K562 (cell line): ENCODE results near the gene RUVBL2. TPM values are rescaled to one million over a fixed set of nuclear protein-coding genes. Genes with fewer than 3 reads are reported as not detected.

Experiments
- BRD4 ChIP-seq: fragments of 200-600 bp; sonication (generic); IDR thresholded peaks from 2 replicates; pipeline ENCODE4 v1.6.1; 2017; ENCODE audit warnings: inconsistent platforms
- ELK3 ChIP-seq: fragments of 450-650 bp; formaldehyde crosslinking; IDR thresholded peaks from 2 replicates; pipeline ENCODE4 v1.4.0; 2020; ENCODE audit warnings: mild to moderate bottlenecking
- GATA2 ChIP-seq: sonication (generic); formaldehyde crosslinking; IDR thresholded peaks from 2 replicates; pipeline ENCODE4 v1.4.0; 2020; ENCODE audit warnings: mild to moderate bottlenecking, missing genetic modification reagents
- HLTF ChIP-seq: fragments of 450-650 bp; IDR thresholded peaks from 2 replicates; pipeline ENCODE4 v1.6.1; 2016
- HNRNPK ChIP-seq: fragments of 200-400 bp; formaldehyde crosslinking; IDR thresholded peaks from one replicate; pipeline ENCODE4 v1.6.1; 2018; ENCODE audit warnings: mild to moderate bottlenecking, low read depth, low read length; ENCODE audit not compliant: poor library complexity, severe bottlenecking
- HSF4 ChIP-seq: fragments of 250-450 bp; sonication (Bioruptor Pico); IDR thresholded peaks from 2 replicates; pipeline ENCODE4 v2.1.2; 2022; ENCODE audit warnings: mild to moderate bottlenecking, moderate library complexity, borderline replicate concordance
- NBN ChIP-seq: fragments of 450-650 bp; IDR thresholded peaks from 2 replicates; pipeline ENCODE4 v1.6.1; 2016; ENCODE audit warnings: low read depth, mild to moderate bottlenecking
- NR4A1 ChIP-seq, 2 experiments: fragments of 250-450 bp in 1 of 2; fragments of 450-650 bp in 1 of 2; sonication (Bioruptor Pico) in 1 of 2; IDR thresholded peaks; 2 replicates each; pipeline versions ENCODE4 v1.4.0 to v1.6.1; 2016 to 2020; ENCODE audit warnings: mild to moderate bottlenecking in 2 of 2, missing compliant biosample characterization in 1 of 2, missing genetic modification characterization in 1 of 2, moderate library complexity in 1 of 2
- RBM15 ChIP-seq: fragments of 200-400 bp; formaldehyde crosslinking; IDR thresholded peaks from 2 replicates; pipeline ENCODE4 v1.6.1; 2018; ENCODE audit warnings: mild to moderate bottlenecking, low read length, moderate library complexity; ENCODE audit not compliant: insufficient read depth
- SMARCE1 ChIP-seq: fragments of 450-650 bp; IDR thresholded peaks from 2 replicates; pipeline ENCODE4 v1.7.1; 2016; ENCODE audit warnings: mild to moderate bottlenecking
- TGIF2 ChIP-seq: sonication (generic); formaldehyde crosslinking; IDR thresholded peaks from 2 replicates; pipeline ENCODE4 v1.8.1; 2022; ENCODE audit warnings: mild to moderate bottlenecking, missing genetic modification reagents, moderate library complexity
- ZKSCAN8 ChIP-seq: fragments of 200-800 bp; sonication (Bioruptor generic); IDR thresholded peaks from 2 replicates; pipeline ENCODE4 v1.6.1; 2016; ENCODE audit warnings: missing genetic modification characterization, missing compliant biosample characterization
- ZNF175 ChIP-seq: fragments of 200-800 bp; sonication (Bioruptor generic); IDR thresholded peaks from 2 replicates; pipeline ENCODE4 v1.6.1; 2016; ENCODE audit warnings: low read depth, mild to moderate bottlenecking, missing genetic modification characterization, missing compliant biosample characterization
- ZNF277 ChIP-seq: fragments of 250-450 bp; sonication (Bioruptor Pico); IDR thresholded peaks from 2 replicates; pipeline ENCODE4 v1.8.0; 2022; ENCODE audit warnings: inconsistent platforms, mild to moderate bottlenecking, moderate library complexity, borderline replicate concordance
- ZNF444 ChIP-seq: fragments of 250-450 bp; sonication (Bioruptor Pico); IDR thresholded peaks from 2 replicates; pipeline ENCODE4 v1.4.0; 2020; ENCODE audit warnings: mild to moderate bottlenecking, moderate library complexity
- ZNF507 ChIP-seq: conservative IDR thresholded peaks from 2 replicates; pipeline ENCODE4 v1.6.1; 2017; ENCODE audit warnings: missing genetic modification characterization, missing compliant biosample characterization
- ZNF512 ChIP-seq: IDR thresholded peaks from 2 replicates; pipeline ENCODE4 v1.6.1; 2016; ENCODE audit warnings: missing genetic modification characterization, missing compliant biosample characterization
- ZNF707 ChIP-seq: fragments of 250-450 bp; sonication (Bioruptor Pico); conservative IDR thresholded peaks from 2 replicates; pipeline ENCODE4 v1.8.0; 2022; ENCODE audit warnings: inconsistent platforms, mild to moderate bottlenecking, moderate library complexity
- polyA plus RNA-seq, 8 experiments: library from polyadenylated mRNA; depleted of rRNA in 4 of 8; stranded (reverse) in 5 of 8; unstranded in 3 of 8; fragments of >200 nt; fragmentation: Nextera tagmentation in 2 of 8; fragmentation: Illumina TruSeq in 1 of 8; extraction: Ambion mirVana in 2 of 8; extraction: Trizol in 1 of 8; gene quantifications; 2 replicates each; pipeline versions ENCODE4 v1.2.1 to v1.2.3, GENCODE V29; 2011 to 2014; ENCODE audit warnings: inconsistent platforms in 1 of 8, missing spikeins in 1 of 8
- total RNA-seq, 7 experiments: library from RNA; depleted of rRNA in 6 of 7; stranded (reverse); fragments of >200 nt in 6 of 7; fragmentation: Illumina TruSeq in 2 of 7; extraction: Trizol in 2 of 7; gene quantifications; 2 replicates each; pipeline versions ENCODE4 v1.2.1 to v1.2.3, GENCODE V29; 2011 to 2021; ENCODE audit warnings: low replicate concordance in 1 of 7
- TF ChIP-seq, protein P1 (sequence below): fragments of 250-450 bp; sonication (Bioruptor Pico); IDR thresholded peaks from 2 replicates; pipeline ENCODE4 v1.5.0; 2021

RUVBL2 gene
- total and polyA plus RNA-seq, 9 of the 15 experiments (the other 6 are each of a cell fraction or from before 2014, with no cell fraction given), result 71.4 to 453 (median 237) TPM

GRCh38 chr19:48967346-48968178 is 26.1 kb upstream of the RUVBL2 start (continued):
- TF ChIP-seq HSF4 (CRISPR knock-in tag) (no peak; the same call in 1 of the 2 replicates), ELK3 (no peak), NBN (peak; percentile 24; the same call in 1 of the 2 replicates), ZNF512 (no peak), RBM15 (no peak), ZKSCAN8 (CRISPR knock-in tag) (no peak), BRD4 (no peak), ZNF444 (CRISPR knock-in tag) (peak; percentile 81), HLTF (no peak), TGIF2 (CRISPR knock-in tag) (no peak), ZNF507 (tag) (no peak), ZNF707 (no peak), GATA2 (CRISPR knock-in tag) (no peak), ZNF175 (CRISPR knock-in tag) (no peak), ZNF277 (CRISPR knock-in tag) (no peak), HNRNPK (no peak), SMARCE1 (no peak), NR4A1 (CRISPR knock-in tag; IDR thresholded peaks at IDR 0.05) (no peak), NR4A1 (tag; IDR thresholded peaks at IDR 0.05) (0 out of 2 replicates have a peak, but pooled peaks have one; percentile 58)
- TF ChIP-seq, protein P1, sequence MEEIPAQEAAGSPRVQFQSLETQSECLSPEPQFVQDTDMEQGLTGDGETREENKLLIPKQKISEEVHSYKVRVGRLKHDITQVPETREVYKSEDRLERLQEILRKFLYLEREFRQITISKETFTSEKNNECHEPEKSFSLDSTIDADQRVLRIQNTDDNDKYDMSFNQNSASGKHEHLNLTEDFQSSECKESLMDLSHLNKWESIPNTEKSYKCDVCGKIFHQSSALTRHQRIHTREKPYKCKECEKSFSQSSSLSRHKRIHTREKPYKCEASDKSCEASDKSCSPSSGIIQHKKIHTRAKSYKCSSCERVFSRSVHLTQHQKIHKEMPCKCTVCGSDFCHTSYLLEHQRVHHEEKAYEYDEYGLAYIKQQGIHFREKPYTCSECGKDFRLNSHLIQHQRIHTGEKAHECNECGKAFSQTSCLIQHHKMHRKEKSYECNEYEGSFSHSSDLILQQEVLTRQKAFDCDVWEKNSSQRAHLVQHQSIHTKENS (CRISPR knock-in tag), result no peak
